Esophagus squamous epithelium (tissue), 4 donors: ENCODE measurements around the gene CLCF1.

Experiments
- POLR2A ChIP-seq, 4 donors: fragments of 450-650 bp; IDR thresholded peaks; one replicate each; pipeline ENCODE4 v1.6.1; 2017; ENCODE audit warnings: antibody characterized with exemption in 4 of 4, mild to moderate bottlenecking in 4 of 4, moderate library complexity in 3 of 4
- TF ChIP-seq, protein P1 (sequence below), 6 experiments: fragments of 450-650 bp in 4 of 6; fragments of 200-600 bp in 2 of 6; sonication (generic) in 2 of 6; IDR thresholded peaks; one replicate each; pipeline ENCODE4 v1.5.1; 2016 to 2019; ENCODE audit warnings: antibody characterized with exemption in 6 of 6, mild to moderate bottlenecking in 4 of 6, moderate library complexity in 4 of 6

DNA sequence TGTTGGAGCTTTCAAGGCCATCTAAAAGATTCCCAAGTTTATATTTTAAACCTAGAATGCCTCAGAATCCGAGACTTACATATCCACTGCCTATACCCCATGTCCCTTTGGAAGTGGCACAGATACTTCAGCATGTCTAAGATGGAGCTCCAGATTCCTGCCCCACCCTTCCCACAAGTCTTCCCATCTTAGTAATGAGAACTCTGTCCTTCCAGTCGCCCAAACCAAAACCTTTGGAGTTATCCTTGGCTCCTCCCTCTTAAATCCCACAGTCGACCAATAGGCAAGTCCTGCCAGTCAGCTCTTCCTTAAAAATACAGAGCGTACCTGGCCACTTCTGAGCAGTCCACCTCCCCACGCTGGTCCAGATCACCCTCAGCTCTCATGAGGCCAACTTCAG, 24.4 kb downstream of the CLCF1 start:
- TF ChIP-seq, protein P1, sequence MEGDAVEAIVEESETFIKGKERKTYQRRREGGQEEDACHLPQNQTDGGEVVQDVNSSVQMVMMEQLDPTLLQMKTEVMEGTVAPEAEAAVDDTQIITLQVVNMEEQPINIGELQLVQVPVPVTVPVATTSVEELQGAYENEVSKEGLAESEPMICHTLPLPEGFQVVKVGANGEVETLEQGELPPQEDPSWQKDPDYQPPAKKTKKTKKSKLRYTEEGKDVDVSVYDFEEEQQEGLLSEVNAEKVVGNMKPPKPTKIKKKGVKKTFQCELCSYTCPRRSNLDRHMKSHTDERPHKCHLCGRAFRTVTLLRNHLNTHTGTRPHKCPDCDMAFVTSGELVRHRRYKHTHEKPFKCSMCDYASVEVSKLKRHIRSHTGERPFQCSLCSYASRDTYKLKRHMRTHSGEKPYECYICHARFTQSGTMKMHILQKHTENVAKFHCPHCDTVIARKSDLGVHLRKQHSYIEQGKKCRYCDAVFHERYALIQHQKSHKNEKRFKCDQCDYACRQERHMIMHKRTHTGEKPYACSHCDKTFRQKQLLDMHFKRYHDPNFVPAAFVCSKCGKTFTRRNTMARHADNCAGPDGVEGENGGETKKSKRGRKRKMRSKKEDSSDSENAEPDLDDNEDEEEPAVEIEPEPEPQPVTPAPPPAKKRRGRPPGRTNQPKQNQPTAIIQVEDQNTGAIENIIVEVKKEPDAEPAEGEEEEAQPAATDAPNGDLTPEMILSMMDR (IDR thresholded peaks at IDR 0.05) = no peak
- no peak for TF ChIP-seq POLR2A (IDR thresholded peaks at IDR 0.05)
